ENCODE results near the gene ABCB11. TPM values are rescaled to one million over a fixed set of nuclear protein-coding genes. Genes with fewer than 3 reads are reported as not detected.

ABCB11 gene
- total RNA-seq, 4 donors from 2014 or later = 0.39 to 0.49 (median 0.46) TPM; not detected in 1

GRCh38 chr2:168997794-168998193 lies 33.3 kb downstream of the ABCB11 start:
- WGBS, 2 donors = 78 to 80% methylated on average over 1 of the region's 1 CpG
- intact Hi-C loops (cut with DNase I; ENCODE audit: low total_unique reads) = no loop called here
- no peak for TF ChIP-seq CTCF (IDR thresholded peaks at IDR 0.05)
- DNase-seq (ENCODE audit: low spot score in 2 of 2) = no peak
- H3K4me3 ChIP-seq (ENCODE audit: low read depth, poor library complexity, severe bottlenecking) = no peak overlapping the region

- TF ChIP-seq POLR2A (IDR thresholded peaks at IDR 0.05) (no peak), CTCF (IDR thresholded peaks at IDR 0.05) (no peak)
- DNase-seq (ENCODE audit: low spot score in 2 of 2) = no peak
- intact Hi-C loops (cut with DNase I; ENCODE audit: low total_unique reads) = no loop called here
- WGBS, 2 donors = 36 to 40% methylated on average over 1 of the region's 1 CpG
- H3K4me3 ChIP-seq (ENCODE audit: low read depth, poor library complexity, severe bottlenecking) = no peak overlapping the region
Observed at GRCh38 chr2:168997118-168997521, 34.0 kb downstream of the ABCB11 start.

GRCh38 chr2:168995744-168996143 lies 35.4 kb downstream of the ABCB11 start:
- WGBS, 2 donors = 87 to 98% methylated on average over 1 of the region's 1 CpG
- DNase-seq (ENCODE audit: low spot score in 2 of 2) = no peak
- TF ChIP-seq POLR2A (IDR thresholded peaks at IDR 0.05) = no peak
- TF ChIP-seq CTCF (IDR thresholded peaks at IDR 0.05) = no peak

GRCh38 chr2:168993538-168993937 lies 37.6 kb downstream of the ABCB11 start:
- no peak for TF ChIP-seq POLR2A (IDR thresholded peaks at IDR 0.05)
- no peak overlapping the region for H3K4me3 ChIP-seq (ENCODE audit: low read depth, poor library complexity, severe bottlenecking)
- intact Hi-C loops (cut with DNase I; ENCODE audit: low total_unique reads) = no loop called here
- DNase-seq (ENCODE audit: low spot score in 2 of 2) = no peak
- 64 to 78% methylated on average over 3 of the region's 3 CpGs for WGBS, 2 donors

More at GRCh38 chr2:168995744-168996143, 35.4 kb downstream of the ABCB11 start:
- intact Hi-C loops (cut with DNase I; ENCODE audit: low total_unique reads) = no loop called here
- no peak overlapping the region for H3K4me3 ChIP-seq (ENCODE audit: low read depth, poor library complexity, severe bottlenecking)

GRCh38 chr2:168992591-168993349 lies 38.4 kb downstream of the ABCB11 start:
- 50 to 53% methylated on average over 7 of the region's 7 CpGs for WGBS, 2 donors
- H3K4me3 ChIP-seq (ENCODE audit: low read depth, poor library complexity, severe bottlenecking) = no peak overlapping the region
- intact Hi-C loops (cut with DNase I; ENCODE audit: low total_unique reads) = no loop called here
- DNase-seq (ENCODE audit: low spot score in 2 of 2) = no peak
- TF ChIP-seq CTCF (IDR thresholded peaks at IDR 0.05) = no peak
- TF ChIP-seq POLR2A (IDR thresholded peaks at IDR 0.05) = no peak

GRCh38 chr2:168992026-168992425 lies 39.1 kb downstream of the ABCB11 start:
- WGBS, 2 donors = 35 to 47% methylated on average over 3 of the region's 3 CpGs
- intact Hi-C loops (cut with DNase I; ENCODE audit: low total_unique reads) = no loop called here
- DNase-seq (ENCODE audit: low spot score in 2 of 2) = no peak
- H3K4me3 ChIP-seq (ENCODE audit: low read depth, poor library complexity, severe bottlenecking) = no peak overlapping the region
- TF ChIP-seq POLR2A (IDR thresholded peaks at IDR 0.05) (no peak), CTCF (IDR thresholded peaks at IDR 0.05) (no peak)
